HG02938 (cell line): ENCODE measurements around the gene GALNT17.

Experiments
- ATAC-seq: cut with Tn5 transposase; IDR thresholded peaks from one replicate; pipeline ENCODE4 v1.9.1; 2021; ENCODE audit warnings: mild to moderate bottlenecking, moderate library complexity; ENCODE audit not compliant: unreplicated experiment

GALNT17 gene

GRCh38 chr7:71278257-71278656, 146.3 kb downstream of the GALNT17 start:
- no peak for ATAC-seq

DNA sequence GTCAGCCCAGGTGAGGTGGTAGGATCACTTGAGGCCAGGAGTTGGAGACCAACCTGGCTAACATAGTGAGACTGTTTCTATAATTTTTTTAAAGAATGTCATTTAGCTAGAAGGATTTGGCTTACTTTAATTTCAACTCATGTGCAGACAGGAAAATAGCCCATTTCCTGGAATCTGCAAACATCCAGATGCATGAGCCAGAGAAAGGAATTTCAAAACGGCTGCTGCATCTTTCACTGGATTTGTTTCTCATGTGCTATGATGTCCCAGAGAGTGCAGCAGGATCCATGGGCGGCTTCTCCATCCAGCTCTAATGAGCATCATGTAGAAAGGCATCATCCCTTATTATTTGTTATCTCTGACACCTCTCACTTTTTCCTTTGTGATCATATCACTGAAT, 149.3 kb downstream of the GALNT17 start:
- ATAC-seq = no peak

GRCh38 chr7:71283802-71284201, 151.9 kb downstream of the GALNT17 start:
- ATAC-seq = no peak

DNA sequence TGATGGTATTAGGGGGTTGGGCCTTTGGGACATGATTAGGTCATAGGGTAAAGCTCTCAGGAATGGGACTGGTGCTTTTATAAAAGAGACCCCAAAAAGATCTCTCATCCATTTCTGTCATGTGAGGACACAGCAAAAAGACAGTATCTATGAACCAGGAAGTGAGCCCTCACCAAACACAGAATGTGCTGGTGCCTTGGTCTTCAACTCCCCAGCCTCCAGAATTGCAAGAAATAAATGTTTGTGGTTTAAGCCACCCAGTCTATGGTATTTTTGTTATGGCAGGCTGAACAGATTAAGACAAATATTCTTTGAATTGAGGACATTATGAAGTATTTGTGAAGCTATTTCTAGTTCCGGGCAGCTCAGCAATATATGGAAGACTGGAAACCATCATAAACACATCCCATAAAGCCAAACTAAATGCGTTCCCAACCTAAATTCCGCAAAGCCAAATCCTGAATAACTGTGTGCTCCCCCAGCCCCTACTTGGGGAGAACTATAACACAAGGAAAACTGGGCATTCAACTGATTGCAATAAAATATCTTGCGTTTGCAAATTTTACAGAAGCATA, 153.7 kb downstream of the GALNT17 start:
- ATAC-seq = no peak

DNA sequence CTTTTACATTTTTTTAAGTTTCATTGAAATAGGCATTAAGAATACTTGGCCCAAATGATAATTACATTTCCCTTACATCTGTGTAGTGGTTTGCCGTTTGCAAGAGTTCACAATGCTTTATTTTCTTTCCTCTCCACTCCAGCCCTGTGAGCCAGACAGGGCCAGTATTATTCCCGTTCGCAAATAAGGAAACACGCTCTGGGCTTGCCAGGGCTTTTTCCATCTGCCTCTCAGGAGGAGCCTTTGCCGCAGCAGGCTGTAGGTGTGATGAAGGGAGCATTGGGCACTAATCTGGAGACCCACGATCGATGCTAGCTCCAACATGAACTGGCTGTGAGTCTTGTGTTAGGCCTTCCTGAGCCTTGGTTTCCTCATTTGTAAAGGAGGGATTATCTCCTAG, 154.4 kb downstream of the GALNT17 start:
- no peak for ATAC-seq

DNA sequence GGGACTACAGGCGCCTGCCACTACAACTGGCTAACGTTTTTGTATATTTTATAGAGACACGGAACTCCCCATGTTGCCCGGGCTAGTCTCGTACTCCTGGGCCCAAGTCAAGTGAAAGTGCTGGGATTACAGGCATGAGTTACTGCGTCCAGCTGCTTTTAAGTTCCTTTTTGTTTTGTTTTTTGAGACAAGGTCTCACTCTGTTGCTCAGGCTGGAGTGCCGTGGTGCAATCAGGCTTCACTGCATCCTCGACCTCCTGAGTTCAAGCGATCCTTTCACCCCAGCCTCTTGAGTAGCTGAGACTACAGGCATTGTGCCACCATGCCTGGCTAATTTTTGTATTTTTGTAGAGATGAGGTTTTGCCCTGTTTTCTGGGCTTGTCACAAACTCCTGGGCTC, 155.0 kb downstream of the GALNT17 start:
- no peak for ATAC-seq

DNA sequence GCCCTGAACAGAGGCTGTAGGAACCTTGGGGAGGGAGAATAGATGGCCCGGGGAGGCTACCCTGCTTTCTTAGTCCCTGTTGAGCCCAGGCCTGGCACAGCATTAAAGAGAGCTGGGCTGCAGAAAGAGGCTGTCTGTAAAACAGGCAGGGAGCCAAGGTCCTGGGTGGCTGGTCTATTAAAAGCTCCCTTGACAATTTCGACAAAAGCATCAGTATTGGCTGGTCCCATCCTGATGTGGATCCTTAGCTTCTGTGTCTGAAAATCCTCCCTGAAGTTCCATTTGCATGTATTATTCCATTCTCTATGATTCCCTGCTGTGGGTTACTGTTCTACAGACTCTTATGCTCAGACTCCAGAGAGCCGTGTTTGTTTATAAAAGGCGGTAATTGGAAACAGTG, 158.5 kb downstream of the GALNT17 start:
- ATAC-seq = no peak

DNA sequence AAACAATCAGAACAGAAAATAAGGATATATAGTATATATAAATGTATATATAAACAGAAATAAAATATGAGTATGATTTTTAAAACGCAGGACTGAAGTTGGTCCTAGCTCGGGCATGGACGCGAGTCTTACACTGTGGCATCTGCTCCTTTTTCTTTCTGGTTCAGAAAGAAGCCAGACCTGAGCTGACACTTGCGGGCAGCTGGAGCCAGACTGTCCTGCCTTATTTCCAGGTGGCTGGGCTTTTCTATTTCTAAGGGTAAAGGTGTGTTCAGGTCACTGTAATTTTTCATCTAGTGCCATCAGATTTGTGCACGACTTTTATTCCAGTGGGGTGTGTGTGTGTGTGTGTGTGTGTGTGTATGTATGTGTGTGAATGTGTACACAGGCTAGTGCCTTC, 166.4 kb downstream of the GALNT17 start:
- ATAC-seq = no peak

- ATAC-seq = no peak
Measured at GRCh38 chr7:71300086-71300485, 168.1 kb downstream of the GALNT17 start.

DNA sequence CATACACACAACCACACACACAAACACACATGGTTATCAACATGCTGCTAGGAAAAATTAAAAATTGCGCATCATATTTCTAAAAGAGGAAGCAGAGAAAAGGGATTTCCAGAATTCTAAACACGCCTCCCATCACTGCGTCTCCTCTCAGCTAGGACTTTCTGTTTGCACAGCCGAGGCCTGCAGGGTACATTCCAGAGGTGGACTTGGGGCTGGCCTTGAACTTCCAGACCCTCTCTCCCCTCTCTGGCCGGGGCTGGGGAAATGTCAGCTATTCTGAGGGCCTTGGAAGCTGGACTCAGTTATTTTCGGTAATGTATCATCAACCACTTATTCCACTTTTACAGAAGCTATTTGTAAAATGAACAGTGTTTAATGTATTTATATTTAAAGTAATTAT, 168.7 kb downstream of the GALNT17 start:
- ATAC-seq = no peak

DNA sequence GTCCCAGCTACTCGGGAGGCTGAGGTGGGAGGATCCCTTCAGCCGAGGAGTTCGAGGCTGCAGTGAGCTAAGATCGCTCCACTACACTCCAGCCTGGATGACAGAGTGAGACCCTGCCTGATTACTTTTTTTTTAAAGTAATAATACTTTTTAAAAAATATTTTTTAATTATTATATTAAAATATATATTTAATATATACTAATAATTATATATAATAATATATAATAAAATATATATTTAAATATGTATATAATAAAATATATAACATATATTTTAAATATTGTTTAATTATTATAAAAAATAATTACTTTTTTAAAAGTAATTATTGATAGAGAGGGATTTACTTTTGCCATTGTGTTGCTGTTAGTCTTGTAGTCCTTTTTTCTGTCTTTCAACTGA, 169.2 kb downstream of the GALNT17 start:
- ATAC-seq = no peak

DNA sequence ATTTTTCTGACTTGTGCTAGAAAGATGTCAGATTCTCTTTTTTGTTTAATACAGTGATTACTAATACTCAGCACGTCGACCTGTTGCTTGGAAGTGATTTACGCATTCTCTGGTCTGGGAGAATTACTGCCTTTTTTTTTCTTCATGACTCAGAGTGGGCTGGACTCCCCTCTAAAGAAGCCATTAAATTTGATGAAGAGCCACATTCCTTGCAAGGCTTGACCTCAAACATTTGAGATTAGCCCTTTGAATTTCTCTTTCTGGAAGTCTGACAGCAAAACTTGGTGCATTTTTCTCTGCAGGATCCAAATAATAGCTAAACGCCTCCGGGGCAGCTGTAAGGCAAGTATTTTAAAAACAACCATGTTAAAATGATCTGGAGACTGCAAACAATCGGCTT, 171.6 kb downstream of the GALNT17 start:
- ATAC-seq = no peak

DNA sequence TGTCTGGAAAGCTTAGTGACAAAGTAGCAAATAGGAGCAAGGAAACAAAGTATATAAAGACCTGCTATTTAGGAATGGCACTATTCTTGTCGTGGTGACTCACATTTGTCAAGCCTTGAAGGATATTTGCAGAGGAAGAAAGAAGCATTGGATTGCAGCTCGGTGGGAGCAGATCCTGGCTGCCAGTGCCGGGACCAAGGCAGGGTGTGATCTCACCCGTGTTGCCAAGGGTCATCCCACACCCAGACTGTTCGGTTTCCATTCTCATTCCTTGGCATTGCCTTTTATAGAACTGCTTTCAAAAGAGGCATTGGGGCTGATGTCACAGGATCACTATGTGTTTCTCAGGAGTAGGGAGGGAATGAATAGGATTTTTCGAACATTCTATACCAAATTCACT, 176.2 kb downstream of the GALNT17 start:
- no peak for ATAC-seq

DNA sequence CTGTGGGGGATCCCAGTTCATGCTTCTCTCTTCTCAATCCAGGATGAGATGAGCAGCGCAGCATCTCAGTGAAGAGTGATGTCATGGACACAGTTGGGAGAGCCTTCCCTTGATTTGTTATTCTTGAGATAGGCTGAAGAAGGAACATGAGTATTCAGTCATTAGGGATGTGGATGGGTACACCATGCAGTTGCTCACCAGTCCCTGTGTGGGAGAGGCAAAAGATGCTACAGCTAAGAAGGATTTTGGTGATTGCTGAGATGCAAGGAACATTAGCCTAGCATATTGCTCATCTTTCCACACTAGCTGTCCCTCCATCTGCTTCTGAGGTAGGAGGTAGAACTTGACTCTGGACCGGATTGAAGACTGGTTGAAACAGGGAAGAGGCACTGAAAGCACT, 179.6 kb downstream of the GALNT17 start:
- ATAC-seq = no peak

DNA sequence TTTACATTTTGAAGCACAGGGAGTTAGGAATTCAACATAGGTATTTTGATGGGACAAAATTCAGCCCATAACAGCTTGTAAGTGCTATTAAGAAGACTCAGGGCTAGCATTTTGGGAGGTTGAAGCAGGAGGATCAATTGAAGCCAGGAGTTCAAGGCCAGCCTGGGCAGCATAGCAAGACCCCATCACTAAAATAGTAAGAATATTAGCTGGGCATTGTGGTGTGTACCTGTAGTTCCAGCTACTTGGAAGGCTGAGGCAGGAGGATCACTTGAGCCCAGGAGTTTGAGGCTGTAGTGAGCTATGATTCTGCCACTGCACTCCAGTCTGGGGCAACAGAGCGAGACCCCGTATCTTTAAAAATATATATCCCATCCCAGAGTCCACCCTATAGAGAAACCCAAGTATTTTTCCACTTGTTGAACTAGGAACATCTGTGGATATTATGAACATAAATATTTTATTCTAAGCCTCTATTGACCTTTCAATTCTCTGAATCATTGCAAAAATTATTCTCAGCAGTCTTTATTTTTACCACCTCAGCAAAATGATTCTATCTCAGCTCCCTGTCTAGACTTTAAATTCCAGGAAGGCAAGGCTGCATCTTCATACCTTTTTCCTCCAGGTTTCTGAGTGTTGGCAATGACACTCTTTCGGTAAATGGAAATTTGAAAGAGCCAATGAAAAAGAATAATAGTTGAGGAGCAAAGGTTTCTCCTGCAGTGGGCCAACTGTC, 181.0 kb downstream of the GALNT17 start:
- ATAC-seq = no peak

DNA sequence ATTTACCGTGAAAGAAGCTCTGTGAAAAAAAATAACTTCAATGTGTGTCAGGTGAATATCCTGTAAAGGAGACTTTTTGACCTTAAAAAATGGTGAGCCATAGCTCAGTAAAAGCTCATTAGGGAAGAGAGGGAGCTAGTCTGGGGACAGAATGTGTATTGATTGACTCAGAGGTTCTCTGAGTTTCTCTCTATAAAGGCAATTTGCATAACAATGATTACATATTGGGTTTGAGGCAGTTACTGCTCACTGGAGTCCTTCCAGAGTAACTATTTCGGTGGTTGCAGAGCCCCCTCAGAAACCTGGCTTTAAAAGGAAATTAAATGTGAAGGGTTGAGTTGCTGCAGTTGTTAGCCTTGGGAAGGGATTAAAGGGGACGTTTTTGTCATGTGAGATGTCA, 181.6 kb downstream of the GALNT17 start:
- ATAC-seq = no peak

- ATAC-seq = no peak
Measured at GRCh38 chr7:71320916-71321315, 189.0 kb downstream of the GALNT17 start.

GRCh38 chr7:71322201-71322600, 190.3 kb downstream of the GALNT17 start:
- ATAC-seq = no peak

- ATAC-seq = no peak
Measured at GRCh38 chr7:71323726-71324125, 191.8 kb downstream of the GALNT17 start.

- ATAC-seq = no peak
Measured at GRCh38 chr7:71325151-71325550, 193.2 kb downstream of the GALNT17 start.

- no peak for ATAC-seq
Measured at GRCh38 chr7:71326595-71326994, 194.7 kb downstream of the GALNT17 start.

DNA sequence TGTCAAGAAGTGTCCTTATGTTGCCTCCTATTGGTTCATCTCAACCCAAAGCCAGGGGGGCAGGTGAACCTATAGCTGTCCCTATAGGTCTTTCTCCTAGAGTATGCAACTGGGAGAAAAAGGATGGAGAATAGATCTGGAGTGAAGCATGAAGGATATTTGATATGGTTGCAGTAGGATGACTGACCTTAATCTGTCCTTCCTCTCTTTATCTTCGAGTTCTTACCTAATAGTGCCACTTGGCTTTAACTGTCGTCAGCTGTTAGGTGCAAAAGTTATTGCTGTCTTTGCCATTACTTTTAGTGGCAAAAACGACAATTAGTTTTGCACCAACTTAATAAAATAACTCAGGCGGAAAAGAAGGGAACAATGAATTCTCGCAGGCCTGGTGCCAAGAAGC, 196.0 kb downstream of the GALNT17 start:
- no peak for ATAC-seq
